Activated T-helper 9 cell treated with anti-CD3 and anti-CD28 coated beads, Interleukin-2, amount 50 U/mL, for 16 hours (primary cell): ENCODE data around the gene AGFG1.
"Not testable (repeated sequence)": the region's sequence is repeated elsewhere in the genome, so short reads cannot be mapped to it uniquely, and the experiment has no call there.

ENCODE experiments used
- DNase-seq: peaks from one replicate; pipeline ENCODE4 v3.0.0-alpha.2; 2020; ENCODE audit warnings: low read depth

Gene AGFG1

DNA sequence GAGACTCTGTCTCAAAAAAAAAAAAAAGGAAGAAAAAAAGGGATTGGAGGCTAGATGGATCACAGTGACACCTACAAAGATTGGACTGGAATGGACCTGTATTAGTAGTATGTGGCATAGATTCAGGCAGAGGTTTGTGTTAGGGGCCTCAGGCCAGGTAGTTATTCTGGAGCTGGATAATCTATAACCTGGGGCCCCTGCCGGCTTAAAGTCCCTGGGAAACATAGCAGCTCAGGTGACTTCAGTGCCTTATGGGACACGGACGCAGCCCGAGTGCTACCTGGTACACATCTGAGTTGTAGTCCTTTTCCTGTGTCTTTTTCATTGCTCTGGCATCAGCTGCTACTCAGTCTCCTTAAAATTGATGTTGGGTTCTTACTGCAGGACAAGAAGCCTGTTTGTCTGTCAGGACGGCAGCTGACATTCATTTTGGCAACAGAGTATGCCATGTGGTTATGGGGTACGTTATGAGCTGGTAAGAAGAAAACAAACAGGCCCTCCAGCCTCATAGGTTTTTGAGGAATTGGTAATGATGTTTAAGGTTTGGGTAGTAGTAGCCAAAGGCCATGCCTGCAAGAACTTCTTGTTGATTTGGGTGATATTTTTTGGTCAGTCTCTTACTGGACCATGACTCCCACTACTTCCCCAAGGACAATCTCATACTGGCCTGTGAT, 27.8 kb downstream of the AGFG1 start:
- DNase-seq, result no peak

DNA sequence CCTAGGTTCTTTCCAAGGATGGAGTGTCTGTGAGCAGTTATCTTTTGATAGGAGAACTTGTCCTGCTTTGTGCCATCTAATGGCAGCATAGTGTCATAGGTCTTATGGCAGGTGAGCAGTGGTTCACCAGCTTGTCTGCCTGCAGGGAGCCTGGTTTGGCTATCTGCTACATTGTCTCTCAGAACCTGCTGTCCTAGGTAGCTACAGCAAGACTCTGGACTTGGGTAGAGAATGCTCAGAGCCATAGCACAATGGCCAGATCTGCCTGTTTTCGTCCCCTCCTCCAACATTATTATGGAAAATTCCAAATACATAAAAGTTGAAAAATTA, 28.3 kb downstream of the AGFG1 start:
- no peak for DNase-seq

DNA sequence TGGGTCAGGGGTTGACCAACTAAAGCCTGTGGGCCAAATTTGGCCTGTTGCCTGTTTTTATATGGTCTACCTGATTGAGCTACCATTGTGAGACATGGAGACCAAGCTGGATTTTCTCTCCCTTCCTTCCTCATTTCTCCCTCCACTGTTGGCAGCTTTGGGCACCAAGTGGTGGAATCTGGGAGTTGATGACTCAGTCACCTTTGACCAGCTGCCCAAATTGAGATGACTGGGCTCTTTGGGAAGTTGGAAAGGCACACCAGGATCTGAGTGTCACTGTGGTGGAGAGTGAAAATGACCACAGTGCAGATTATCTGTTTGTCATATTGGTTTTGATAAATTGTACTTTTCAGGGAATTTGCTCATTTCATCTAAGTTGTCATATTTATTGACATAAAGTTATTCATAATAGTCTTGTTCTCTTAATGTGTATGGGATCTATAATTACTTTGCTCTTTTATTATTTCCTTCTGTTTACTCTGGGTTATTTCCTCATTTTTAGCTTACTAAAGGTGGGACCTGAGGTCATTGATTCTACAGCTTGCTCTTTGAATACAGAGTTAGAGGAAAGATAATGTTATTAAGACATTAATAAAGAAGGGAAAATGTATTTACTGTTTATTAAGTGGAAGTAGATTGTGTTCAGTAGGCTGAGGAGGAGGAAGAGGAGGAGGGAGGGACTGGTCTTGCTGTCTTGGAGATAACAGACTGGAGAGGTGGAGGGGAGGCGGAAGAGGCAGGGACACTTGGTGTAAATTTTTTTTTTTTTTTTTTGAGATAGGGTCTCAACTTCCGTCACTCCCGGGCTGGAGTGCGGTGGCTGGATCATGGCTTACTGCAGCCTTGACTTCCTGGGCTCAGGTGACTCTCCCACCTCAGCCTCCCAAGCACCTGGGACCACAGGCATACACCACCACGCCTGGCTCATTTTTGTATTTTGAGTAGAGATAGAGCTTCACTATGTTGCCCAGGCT, 31.8 kb downstream of the AGFG1 start:
- DNase-seq, result no peak

DNA sequence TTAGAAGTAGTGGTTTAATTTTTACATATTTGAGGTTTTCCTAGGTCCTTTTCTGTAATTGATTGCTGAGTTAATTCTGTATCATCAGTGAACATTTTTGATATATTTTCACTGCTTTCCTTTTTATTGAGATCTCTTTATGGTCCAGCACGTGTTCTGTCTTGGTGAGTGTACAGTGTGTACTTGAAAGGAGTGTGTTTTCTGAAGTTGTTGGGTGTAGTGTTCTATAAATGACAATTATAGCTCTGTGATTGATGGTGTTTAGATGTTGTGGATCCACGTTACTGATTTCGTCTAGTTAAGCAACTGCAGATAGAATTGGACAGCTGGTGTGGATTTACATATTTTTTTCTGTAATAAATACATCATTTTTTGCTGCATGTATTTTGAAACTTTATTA, 32.7 kb downstream of the AGFG1 start:
- no peak for DNase-seq

DNA sequence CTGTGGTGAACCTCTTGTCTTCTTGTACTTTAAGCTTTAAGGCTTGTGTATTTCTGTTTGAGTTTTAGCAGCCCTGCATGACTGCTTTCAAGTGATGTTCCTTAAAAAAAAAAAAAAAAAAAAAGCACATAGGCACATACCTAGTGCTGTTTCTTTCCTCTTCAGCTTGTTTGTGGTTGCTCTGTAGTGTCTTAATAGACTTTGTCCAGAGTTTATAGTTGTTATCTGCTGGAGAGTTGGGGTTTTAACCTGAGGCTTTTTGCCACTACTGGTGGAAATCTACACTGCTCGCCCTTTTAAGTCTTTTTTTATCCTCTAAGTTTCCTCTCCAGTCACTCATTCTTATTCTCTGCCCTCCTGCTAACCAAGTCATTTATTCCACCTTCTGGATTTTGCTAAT, 34.5 kb downstream of the AGFG1 start:
- DNase-seq, result no peak

DNA sequence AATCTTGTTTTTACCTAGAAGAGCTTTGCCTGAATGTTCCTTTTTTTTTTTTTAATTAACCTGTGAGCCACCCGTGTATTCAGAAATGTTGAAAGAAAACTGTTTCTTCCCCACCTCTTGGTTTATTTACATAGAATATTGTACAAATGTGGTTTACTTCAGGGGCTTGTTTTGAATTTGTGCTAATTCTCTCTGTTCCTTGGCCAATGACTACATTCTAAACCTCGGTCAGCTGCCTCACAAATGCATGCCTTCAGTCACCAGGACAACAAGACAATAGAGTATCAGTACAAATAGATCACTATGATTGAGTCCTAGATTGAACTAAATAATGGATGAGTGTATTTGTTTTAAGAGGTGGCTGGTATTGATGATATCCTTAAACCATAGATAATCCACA, 36.0 kb downstream of the AGFG1 start:
- DNase-seq, result no peak

DNA sequence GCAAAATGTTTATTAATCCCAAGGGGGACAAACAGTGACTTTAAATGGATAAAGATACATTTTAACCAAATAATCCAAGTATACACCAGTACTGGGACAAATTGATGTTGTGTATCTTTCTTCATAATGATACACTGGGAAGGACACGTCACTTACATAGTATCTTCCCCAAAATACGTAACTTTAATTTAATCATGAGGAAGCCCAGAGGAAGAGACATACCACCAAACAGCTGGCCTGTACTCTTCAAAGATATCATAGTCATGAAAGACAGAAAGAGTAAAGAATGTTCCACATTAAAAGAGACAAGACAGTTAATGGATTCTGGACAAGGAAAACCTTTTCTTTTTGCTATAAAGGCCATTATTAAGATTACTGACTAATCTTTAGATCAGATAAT, 37.1 kb downstream of the AGFG1 start:
- no peak for DNase-seq

DNA sequence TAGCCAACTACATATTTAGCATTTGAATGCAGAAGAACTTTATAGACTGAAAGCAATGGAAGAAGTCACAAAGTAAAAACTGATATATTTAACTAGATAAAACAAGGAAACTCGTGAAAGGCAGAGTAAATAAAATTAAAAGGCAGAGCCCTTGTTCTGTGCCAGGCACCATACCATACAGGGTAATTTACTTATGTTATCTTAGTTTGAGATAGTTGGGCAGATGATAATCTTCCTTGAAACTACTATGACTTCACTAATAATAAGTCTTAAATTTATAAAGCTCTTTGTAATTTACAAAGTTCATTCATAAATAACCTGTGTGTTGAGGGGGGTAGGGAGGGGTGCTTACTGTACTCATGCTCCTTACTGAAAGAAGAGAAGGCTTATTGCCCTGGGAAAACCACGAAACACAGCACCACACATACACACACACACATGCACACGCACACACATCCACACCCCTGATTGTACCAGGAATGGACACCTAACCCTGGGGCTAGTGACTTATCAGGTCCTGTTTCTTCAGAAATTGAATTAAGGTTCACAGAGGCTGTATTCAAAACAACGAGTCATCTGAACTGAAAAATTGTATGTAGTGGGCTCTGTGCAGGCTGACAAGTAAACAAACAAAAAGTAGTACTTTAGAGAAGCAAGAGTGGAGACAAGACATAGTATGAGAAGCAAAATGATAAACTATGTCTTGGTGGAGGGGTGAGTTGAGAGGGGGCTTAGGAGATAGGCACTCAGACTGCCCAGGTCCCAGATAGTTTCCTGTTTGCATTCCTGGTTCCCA, 38.1 kb downstream of the AGFG1 start:
- no peak for DNase-seq

DNA sequence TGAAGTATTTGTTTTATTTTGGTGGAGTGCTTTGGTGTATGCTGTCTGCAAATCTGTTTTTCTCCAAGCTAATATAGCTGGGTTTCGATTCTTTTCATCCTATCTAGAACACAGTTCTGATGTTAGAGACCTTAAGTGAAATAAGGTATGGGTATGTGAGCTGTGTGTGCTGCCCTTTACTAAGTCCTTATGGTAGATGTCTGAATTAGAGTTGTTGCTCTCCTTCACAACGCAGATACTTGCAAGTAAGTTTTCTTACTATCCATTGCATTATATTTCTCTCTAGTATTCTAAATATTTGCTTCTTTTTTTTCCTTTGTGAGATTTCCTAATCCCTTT, 38.6 kb downstream of the AGFG1 start:
- no peak for DNase-seq

DNA sequence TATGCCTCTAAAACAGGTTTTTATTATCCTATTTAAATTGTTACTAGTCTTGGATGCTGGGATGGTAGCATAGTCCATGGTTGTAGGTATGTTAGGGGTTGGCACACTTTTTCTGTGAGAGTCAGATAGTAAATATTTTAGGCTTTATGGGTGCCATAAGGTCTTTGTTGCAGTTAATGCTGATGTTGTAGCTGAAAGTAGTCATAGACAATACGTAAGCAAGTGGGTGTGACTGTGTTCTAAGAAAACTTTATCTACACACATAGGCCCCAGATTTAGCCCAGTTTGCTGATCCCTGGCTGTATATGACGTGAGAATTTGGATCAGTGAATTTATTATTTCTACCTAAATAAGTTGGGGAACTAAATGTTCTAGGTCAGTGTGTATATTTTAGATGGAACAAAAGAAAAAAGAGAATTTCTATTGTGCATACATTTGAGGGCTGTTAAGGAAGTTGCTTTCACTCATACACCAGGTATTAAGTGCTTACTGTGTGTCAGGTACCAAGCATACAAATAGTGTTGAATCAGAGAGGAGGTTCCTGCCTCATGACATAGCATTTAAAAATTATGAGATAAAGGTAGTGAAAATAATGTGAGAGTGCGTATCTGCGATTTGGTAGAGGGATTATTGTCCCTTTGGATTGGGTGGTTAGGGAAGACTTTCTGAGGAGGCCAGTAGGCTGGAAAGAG, 39.4 kb downstream of the AGFG1 start:
- DNase-seq, result no peak

DNA sequence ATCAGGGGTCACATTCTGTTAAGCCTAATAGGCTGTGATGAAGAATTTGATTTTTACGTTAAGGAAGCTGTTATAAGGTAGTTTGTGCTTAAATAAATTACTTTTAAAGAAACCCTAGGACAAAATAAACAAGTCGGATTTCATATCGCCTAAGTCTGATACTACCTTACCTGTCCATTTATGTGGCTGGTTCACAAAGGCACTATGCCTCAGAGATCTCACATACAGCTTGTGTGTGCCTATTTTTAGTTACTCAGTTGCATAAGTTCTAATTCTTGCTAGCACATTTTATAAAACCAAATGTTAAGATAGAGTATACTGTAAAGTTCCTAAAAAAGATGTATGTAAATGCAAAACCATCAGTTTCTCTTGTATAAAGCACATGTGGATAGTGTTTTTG, 40.0 kb downstream of the AGFG1 start:
- DNase-seq, result no peak

DNA sequence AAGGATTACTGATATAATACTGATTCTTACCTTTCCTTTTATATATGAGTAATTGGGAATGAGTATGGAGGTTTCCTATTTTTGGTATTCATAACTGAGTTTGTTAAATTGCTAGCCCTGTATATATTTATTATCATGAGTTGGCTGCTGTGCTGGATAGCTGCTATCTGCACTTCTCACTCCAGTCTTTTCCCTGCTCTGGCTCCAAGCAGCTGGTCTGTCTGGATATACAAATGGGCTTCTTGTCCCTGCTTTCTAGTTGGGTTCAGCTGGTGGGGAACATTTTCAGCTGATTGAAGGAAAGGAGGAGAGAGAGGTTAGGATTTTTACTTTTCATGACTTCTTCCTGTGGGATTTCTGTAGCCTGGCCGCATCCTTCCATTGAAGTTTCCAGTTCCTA, 41.2 kb downstream of the AGFG1 start:
- DNase-seq, result no peak

DNA sequence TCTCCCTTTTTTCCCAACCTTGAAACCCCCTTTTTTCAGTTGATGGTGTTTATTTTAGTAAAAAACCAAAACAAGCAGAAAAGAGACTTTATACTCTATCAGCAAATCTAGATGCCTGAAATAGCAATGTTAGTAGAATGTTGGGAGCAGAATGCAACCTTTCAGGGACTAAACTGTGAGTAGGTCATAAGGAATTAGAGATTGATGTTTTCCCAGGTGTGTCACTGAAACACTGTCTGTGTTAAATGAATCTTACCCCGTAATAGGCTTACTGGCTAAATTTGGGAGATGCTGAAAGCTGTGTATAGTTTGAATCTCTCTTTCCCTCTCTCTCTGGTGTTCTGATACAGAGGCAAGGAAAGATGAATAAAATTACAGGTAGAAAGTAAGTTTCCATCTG, 43.8 kb downstream of the AGFG1 start:
- DNase-seq, result no peak

DNA sequence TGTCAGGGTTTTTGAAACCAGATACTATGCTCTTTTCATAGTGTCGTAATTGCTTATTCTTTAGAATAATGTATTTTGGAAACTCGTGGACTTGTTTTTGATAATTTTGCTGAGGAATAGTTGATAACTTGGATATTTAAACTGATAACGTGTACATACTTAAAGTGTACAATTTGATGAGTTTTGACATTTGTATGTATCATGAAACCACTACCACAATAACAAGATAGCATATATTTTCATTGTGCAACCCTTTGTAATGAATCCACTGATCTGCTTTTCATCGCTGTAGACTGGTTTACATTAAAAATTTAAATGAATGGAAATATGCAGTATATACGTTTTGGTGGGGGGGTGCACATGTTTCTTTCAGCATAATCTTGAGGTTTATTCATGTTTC, 45.8 kb downstream of the AGFG1 start:
- DNase-seq, result no peak

DNA sequence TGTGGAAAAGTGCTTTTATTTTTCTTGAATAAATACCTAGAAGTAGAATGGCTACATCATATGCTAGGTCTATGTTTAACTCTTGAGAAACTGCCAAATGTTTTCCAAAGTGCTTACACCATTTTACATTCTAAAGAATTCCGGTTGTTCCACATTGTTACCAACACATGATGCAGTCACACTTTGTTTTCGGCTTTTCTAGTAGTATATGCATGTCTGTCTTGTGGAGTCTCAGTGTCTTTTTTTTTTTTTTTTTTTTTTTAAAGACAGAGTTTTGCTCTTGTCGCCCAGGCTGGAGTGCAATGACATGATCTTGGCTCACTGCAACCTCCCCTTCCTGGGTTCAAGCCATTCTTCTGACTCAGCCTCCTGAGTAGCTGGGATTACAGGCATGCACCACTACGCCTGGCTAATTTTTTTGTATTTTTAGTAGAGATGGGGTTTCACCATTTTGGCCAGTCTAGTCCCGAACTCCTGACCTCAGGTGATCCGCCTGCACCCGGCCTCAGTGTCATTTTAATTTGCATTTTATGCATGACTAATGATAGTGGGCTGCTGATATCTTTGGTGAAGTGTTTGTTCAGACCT, 46.4 kb downstream of the AGFG1 start:
- DNase-seq, result not testable (repeated sequence)

DNA sequence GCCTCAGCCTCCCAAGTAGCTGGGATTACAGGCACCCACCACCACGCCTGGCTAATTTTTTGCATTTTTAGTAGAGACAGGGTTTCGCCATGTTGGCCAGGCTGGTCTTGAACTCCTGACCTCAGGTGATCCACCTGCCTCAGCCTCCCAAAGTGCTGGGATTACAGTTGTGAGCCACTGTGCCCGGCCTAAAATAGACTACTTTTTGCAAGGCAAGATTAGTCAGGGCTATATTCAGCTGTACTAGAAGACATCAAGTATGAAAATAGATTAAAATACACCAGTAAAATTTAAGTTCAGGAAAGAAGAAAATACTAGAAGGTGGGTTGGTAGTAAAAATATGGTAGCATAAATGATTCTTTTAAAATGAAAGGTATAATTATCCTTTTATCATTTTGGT, 49.2 kb downstream of the AGFG1 start:
- DNase-seq, result not testable (repeated sequence)

DNA sequence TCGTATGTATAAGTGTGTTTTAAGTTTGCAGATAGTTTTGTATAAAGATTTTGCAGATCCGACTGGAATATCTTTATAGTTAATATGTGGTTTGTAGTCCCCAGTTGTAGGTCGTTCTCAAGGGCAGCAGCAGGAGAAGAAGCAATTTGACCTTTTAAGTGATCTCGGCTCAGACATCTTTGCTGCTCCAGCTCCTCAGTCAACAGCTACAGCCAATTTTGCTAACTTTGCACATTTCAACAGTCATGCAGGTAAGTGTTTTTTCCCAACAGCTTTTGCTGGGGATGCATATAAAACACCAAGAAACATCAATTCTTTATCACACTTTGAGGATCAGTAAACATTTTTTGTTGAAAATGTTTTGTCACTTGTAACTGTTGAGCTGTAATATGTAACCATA, 52.7 kb downstream of the AGFG1 start:
- DNase-seq, result no peak

DNA sequence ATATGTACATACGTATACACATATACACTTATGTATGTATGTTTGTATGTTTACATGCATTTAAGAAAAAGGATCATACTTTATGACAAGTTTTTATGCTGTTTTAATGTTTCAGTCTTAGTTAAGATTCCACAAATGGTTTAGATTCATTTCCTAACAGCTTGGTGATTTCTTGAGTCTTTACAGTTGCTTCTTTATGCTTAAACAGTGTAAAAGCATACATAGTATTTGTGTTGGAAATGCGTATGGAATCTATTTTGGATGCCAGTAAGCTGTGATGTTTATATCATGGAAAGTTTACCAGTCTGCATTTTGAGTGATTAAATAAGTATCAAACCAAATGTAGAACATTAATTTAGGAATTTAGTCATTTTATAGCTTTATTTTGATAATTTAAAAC, 55.4 kb downstream of the AGFG1 start:
- DNase-seq, result no peak

DNA sequence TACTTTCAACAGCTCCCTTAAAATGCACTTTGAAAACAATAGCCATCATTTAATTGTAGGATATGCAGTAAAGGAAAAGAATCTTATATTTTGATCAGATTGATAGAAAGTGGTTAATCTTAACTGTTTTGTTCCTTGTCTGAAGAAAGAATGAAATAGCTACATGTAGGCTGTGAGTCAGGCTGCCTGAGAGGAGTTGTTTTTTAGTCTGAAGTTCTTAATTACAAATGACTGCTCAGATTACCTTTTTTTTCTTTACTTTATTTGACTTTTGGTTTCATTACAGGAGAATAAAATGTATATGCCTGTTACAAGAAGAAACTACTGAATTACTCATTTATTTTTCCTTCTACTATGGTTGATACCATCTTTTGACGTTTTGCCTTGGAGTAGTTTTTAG, 56.8 kb downstream of the AGFG1 start:
- DNase-seq, result no peak

DNA sequence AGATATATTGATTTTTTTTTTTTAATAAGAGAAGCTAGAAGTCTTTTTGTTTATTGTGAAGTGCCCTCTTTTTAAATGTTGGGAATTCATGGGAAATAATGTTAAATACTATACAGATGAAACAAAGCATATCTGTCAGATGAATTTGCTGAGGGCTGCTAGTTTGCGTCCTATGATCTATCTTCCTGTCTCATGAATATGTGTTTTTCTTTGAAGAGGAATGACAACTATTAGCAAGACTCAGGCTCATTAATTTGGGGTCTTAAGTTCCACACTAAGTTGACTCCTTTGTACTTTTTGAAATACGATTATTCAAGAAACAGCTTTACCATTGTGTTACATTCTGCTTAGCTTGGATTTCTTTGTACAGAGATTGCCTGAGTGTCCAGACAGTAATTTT, 57.9 kb downstream of the AGFG1 start:
- DNase-seq, result no peak

DNA sequence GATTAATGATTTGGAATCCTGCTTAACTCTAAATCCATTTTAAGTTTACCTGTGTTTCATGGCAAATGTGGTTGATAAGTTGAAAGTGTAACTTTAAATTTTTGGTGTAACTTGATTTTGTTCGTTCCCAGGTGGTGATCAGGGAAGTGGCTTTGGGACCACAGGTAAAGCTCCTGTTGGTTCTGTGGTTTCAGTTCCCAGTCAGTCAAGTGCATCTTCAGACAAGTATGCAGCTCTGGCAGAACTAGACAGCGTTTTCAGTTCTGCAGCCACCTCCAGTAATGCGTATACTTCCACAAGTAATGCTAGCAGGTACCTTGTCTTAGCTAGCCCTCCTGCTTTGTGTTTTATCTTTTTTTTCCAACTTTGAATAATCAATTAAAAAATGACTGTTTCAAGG, 62.8 kb downstream of the AGFG1 start:
- no peak for DNase-seq

DNA sequence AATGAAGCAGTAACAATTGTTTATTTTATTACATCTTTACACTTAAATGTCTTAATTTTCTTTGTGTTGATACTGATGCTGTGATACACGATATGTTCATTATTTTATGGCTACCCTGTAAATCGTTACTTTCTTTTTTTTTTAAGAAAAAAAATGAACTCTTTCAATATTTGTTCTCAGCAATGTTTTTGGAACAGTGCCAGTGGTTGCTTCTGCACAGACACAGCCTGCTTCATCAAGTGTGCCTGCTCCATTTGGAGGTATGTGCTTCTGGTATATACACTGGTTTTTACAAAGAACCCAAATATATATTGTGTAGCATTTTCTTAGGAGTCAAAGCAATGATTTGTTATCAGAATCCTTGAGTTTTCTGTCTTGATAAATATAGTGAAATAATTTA, 64.5 kb downstream of the AGFG1 start:
- no peak for DNase-seq
